PFSK-1 (cell line): Measurements from ENCODE around the gene EN2.

Experiments
- FOXP2 ChIP-seq: optimal IDR thresholded peaks from 2 replicates; pipeline ENCODE3; 2011; ENCODE audit warnings: borderline replicate concordance, control low read depth, inconsistent platforms; ENCODE audit not compliant: insufficient read depth; ENCODE audit errors: extremely low read length, extremely low read depth
- POLR2AphosphoS5 ChIP-seq: IDR thresholded peaks from 2 replicates; pipeline ENCODE4 v1.6.1; 2012; ENCODE audit warnings: low read depth, mild to moderate bottlenecking, control low read depth, low read length, moderate library complexity
- SIN3A ChIP-seq: IDR thresholded peaks from 2 replicates; pipeline ENCODE4 v1.6.1; 2012; ENCODE audit warnings: mild to moderate bottlenecking, low read length, moderate library complexity, borderline replicate concordance; ENCODE audit not compliant: insufficient read depth
- TAF1 ChIP-seq: IDR thresholded peaks from 2 replicates; pipeline ENCODE4 v1.6.1; 2012; ENCODE audit warnings: low read length, control low read depth, borderline replicate concordance; ENCODE audit not compliant: insufficient read depth
- TF ChIP-seq, protein P1 (sequence below), 2 experiments: IDR thresholded peaks; 2 replicates each; pipeline versions ENCODE4 v1.6.1 to v1.8.0; 2011 to 2012; ENCODE audit warnings: low read depth in 2 of 2, low read length in 2 of 2, control low read depth in 1 of 2, inconsistent platforms in 1 of 2, mild to moderate bottlenecking in 1 of 2, moderate library complexity in 1 of 2; ENCODE audit not compliant: insufficient read depth in 1 of 2

The EN2 gene

DNA sequence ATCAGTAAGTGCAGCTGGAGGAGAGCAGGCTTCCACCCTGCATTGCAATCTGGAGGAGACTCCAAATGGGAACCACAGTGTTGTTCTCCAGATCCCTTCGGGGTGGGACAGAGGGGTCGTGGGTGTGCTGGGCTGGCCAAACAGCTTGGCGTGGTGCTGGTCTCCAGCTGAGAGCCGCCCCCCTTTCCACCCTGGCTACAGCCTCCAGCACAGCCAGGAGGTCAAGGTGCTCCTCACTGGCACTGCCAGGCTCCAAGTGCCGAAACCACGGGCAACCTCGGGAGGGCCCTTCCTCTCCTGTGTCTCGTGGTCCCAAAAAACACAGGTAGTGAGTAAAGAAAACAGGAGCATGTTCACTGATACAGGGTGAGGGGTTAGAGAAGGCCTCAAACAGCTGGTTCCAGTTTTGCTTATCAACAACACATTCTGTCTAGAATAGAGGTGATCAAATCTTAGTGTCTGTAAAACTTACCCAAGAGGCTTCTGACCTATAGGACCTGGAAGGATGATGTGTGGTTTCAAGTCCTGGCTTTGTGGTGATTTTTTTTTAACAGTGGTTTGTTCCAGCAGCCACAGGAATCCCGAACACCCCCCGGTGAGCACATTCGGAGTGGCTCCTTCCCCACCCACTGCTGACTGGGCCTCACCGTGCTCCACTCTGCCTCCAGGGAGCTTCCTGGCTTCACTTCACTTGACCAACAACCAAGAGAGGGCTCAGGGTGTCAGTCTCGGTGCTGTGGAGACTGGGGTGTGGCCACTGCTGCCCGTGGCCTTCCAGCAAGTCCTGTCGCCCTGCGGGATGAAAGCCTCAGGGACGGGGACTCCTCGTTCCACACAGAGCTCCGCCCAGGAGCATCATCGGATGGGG lies 31.2 kb upstream of the EN2 start:
- TF ChIP-seq TAF1 (no peak), SIN3A (no peak), FOXP2 (no peak), POLR2AphosphoS5 (no peak)
- TF ChIP-seq, protein P1, sequence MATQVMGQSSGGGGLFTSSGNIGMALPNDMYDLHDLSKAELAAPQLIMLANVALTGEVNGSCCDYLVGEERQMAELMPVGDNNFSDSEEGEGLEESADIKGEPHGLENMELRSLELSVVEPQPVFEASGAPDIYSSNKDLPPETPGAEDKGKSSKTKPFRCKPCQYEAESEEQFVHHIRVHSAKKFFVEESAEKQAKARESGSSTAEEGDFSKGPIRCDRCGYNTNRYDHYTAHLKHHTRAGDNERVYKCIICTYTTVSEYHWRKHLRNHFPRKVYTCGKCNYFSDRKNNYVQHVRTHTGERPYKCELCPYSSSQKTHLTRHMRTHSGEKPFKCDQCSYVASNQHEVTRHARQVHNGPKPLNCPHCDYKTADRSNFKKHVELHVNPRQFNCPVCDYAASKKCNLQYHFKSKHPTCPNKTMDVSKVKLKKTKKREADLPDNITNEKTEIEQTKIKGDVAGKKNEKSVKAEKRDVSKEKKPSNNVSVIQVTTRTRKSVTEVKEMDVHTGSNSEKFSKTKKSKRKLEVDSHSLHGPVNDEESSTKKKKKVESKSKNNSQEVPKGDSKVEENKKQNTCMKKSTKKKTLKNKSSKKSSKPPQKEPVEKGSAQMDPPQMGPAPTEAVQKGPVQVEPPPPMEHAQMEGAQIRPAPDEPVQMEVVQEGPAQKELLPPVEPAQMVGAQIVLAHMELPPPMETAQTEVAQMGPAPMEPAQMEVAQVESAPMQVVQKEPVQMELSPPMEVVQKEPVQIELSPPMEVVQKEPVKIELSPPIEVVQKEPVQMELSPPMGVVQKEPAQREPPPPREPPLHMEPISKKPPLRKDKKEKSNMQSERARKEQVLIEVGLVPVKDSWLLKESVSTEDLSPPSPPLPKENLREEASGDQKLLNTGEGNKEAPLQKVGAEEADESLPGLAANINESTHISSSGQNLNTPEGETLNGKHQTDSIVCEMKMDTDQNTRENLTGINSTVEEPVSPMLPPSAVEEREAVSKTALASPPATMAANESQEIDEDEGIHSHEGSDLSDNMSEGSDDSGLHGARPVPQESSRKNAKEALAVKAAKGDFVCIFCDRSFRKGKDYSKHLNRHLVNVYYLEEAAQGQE (IDR thresholded peaks at IDR 0.05; ENCODE audit: insufficient read depth in 1 of 2, low read depth in 2 of 2, low read length in 2 of 2): no peak

DNA sequence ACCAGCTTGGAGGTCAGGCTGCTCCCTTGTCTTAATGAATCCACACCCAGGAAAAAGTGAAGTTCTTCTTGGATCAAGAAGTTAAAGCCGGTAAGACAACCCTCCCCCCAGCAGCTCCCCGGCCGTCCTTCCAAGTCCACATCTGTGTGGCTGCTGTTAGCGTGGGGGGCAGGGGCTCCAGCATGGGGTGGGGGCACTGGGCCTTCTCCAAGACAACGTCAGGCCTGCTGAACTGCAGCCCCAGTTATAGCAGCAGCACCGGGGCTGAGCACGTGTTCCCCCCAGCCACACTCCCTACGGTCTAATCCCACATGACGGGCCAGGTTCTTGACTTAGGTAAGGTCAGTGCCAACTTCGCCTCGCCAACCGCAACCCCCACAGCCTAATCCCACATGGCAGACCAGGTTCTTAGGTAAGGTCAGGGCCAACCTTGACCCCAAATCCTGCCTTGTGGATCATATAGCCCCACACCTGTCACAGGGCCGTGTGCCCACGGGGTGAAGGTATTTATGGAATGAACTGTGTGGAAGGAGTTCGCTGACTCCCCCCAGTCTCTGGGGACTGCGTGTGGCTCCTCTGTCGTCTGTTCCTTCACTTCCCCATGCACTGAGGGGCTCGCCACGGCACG lies 30.4 kb upstream of the EN2 start:
- TF ChIP-seq POLR2AphosphoS5 (no peak), SIN3A (no peak), TAF1 (no peak), FOXP2 (no peak)
- TF ChIP-seq, protein P1 (IDR thresholded peaks at IDR 0.05; ENCODE audit: insufficient read depth in 1 of 2, low read depth in 2 of 2, low read length in 2 of 2): no peak

DNA sequence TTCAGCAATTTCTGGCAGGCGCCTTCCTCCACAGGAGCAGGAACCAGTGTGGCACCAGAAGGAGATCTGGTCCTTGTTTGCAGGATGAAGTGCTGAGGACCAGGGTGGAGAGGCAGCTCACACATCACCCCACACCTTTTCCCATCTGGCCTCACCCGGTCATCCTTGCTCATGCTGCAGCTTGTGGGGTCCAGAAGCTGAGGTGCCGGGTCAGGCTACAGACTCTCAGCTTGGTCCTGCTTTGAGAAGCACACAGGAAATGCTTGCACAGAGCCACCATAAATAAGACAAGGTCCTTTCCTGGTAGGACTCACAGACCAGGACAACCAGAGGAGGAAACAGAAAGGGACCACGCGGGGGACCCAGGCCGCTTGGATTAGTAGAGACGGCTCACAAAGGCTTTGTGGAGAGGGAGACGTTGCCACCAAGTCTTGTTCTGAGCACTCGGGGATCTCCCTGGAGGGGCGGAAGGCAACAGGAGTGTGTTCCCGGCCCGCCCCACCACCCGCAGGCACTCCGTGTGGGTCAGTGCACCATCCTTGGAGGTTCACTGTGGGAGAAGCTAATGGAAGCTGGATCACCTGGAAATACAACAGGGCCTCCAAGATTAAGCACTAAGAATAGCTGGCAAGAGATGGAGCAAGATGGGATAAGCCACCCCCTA lies 29.6 kb upstream of the EN2 start:
- TF ChIP-seq POLR2AphosphoS5: no peak
- TF ChIP-seq TAF1: no peak
- TF ChIP-seq, protein P1 (IDR thresholded peaks at IDR 0.05; ENCODE audit: insufficient read depth in 1 of 2, low read depth in 2 of 2, low read length in 2 of 2): no peak
- TF ChIP-seq FOXP2: no peak
- no peak for TF ChIP-seq SIN3A

DNA sequence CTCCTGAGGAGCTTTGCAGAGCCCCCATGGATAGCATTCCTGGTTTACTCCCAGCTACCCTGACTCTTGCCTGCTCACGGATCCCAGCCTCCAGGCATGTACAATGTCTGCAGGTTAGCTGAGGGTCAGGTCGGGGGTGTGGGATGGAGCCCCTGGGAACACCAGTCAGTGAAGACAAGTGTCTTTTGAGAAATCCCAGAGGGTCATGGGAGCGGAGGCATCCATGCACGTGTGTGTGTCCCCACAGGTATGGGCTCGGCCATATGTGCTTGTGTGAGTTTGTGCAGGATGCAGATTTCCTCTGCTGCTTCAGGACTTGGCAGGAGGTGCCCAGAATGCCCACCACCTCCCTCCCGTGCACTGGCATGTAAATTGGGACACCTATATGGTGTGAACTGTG lies 28.3 kb upstream of the EN2 start:
- TF ChIP-seq FOXP2 (no peak), SIN3A (no peak)

DNA sequence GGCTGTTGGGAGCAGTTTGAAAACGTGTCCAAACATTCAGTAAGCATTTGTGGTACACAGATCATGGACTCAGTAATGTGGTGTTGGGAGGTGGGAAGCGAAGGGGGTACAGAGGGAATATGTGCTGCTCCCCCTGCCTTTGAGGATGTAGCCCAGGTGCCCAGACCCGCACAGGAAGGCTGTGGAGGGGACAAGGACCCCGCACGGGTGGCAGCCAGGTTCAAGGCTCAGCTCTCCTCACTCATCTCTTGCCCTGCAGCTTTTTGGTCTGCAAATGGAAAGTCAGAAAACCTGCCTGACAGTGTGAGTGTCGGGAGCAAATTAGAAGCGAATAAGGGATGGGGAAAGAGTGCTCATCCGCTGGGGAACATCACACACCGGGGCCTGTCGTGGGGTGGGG lies 27.3 kb upstream of the EN2 start:
- TF ChIP-seq POLR2AphosphoS5 (no peak), FOXP2 (no peak), SIN3A (no peak), TAF1 (no peak)
- TF ChIP-seq, protein P1 (IDR thresholded peaks at IDR 0.05; ENCODE audit: insufficient read depth in 1 of 2, low read depth in 2 of 2, low read length in 2 of 2): no peak
